SK-N-SH treated with all-trans-retinoic acid at 6 μM for 48 hours (cell line): ENCODE results near the gene TOP2B.

Source experiments
- ATAC-seq: fragments of 200-7000 bp; cut with Tn5 transposase; 3 replicates; pipeline ENCODE4 v1.9.1; 2020; ENCODE audit warnings: mild to moderate bottlenecking, moderate library complexity
- ARNTL ChIP-seq: fragments of 450-650 bp; formaldehyde crosslinking; IDR thresholded peaks from 2 replicates; pipeline ENCODE4 v1.5.0; 2020; ENCODE audit warnings: low read depth, mild to moderate bottlenecking, moderate library complexity, borderline replicate concordance
- BACH2 ChIP-seq: fragments of 250-450 bp; sonication (Bioruptor Pico); IDR thresholded peaks from 2 replicates; pipeline ENCODE4 v1.9.0; 2021; ENCODE audit warnings: mild to moderate bottlenecking, borderline replicate concordance
- CREB5 ChIP-seq: fragments of 250-450 bp; sonication (Bioruptor Pico); IDR thresholded peaks from 2 replicates; pipeline ENCODE4 v1.5.1; 2020; ENCODE audit warnings: low read depth, mild to moderate bottlenecking, moderate library complexity
- CSDC2 ChIP-seq: fragments of 250-450 bp; sonication (Bioruptor Pico); IDR thresholded peaks from 2 replicates; pipeline ENCODE4 v1.5.0; 2020; ENCODE audit warnings: mild to moderate bottlenecking, moderate library complexity
- CSRNP3 ChIP-seq: fragments of 250-450 bp; sonication (Bioruptor Pico); IDR thresholded peaks from 2 replicates; pipeline ENCODE4 v1.5.1; 2021; ENCODE audit warnings: mild to moderate bottlenecking, moderate library complexity
- ESRRG ChIP-seq: fragments of 250-450 bp; sonication (Bioruptor Pico); IDR thresholded peaks from 2 replicates; pipeline ENCODE4 v1.6.1; 2021; ENCODE audit warnings: mild to moderate bottlenecking
- GLIS3 ChIP-seq: fragments of 250-450 bp; sonication (Bioruptor Pico); IDR thresholded peaks from 2 replicates; pipeline ENCODE4 v1.5.0; 2020; ENCODE audit warnings: mild to moderate bottlenecking, moderate library complexity
- ISL1 ChIP-seq: fragments of 250-450 bp; sonication (Bioruptor Pico); IDR thresholded peaks from 2 replicates; pipeline ENCODE4 v2.1.2; 2022; ENCODE audit warnings: mild to moderate bottlenecking, moderate library complexity
- OSR1 ChIP-seq: fragments of 250-450 bp; sonication (Bioruptor Pico); IDR thresholded peaks from 2 replicates; pipeline ENCODE4 v1.8.0; 2022; ENCODE audit warnings: moderate library complexity, mild to moderate bottlenecking, inconsistent platforms
- PATZ1 ChIP-seq: fragments of 250-450 bp; sonication (Bioruptor Pico); IDR thresholded peaks from 2 replicates; pipeline ENCODE4 v1.8.0; 2020; ENCODE audit warnings: mild to moderate bottlenecking, moderate library complexity, borderline replicate concordance
- POU6F1 ChIP-seq: fragments of 250-450 bp; sonication (Bioruptor Pico); IDR thresholded peaks from 2 replicates; pipeline ENCODE4 v1.8.0; 2021; ENCODE audit warnings: low read depth, mild to moderate bottlenecking, moderate library complexity, borderline replicate concordance
- PPARA ChIP-seq: fragments of 250-450 bp; sonication (Bioruptor Pico); IDR thresholded peaks from 2 replicates; pipeline ENCODE4 v1.5.0; 2020; ENCODE audit warnings: mild to moderate bottlenecking, borderline replicate concordance
- SNAI2 ChIP-seq: fragments of 250-450 bp; sonication (Bioruptor Pico); IDR thresholded peaks from 2 replicates; pipeline ENCODE4 v1.5.0; 2020; ENCODE audit warnings: mild to moderate bottlenecking, moderate library complexity
- TCF4 ChIP-seq: fragments of 250-450 bp; sonication (Bioruptor Pico); IDR thresholded peaks from 2 replicates; pipeline ENCODE4 v1.8.0; 2021; ENCODE audit warnings: mild to moderate bottlenecking, moderate library complexity, borderline replicate concordance
- TOX ChIP-seq: fragments of 250-450 bp; sonication (Bioruptor Pico); IDR thresholded peaks from 2 replicates; pipeline ENCODE4 v1.8.0; 2021; ENCODE audit warnings: mild to moderate bottlenecking, moderate library complexity, borderline replicate concordance
- TSHZ2 ChIP-seq: fragments of 250-450 bp; sonication (Bioruptor Pico); IDR thresholded peaks from 2 replicates; pipeline ENCODE4 v1.5.0; 2020; ENCODE audit warnings: mild to moderate bottlenecking, moderate library complexity
- ZC3H10 ChIP-seq: fragments of 250-450 bp; sonication (Bioruptor Pico); IDR thresholded peaks from 2 replicates; pipeline ENCODE4 v1.5.1; 2021; ENCODE audit warnings: mild to moderate bottlenecking, moderate library complexity
- ZFP3 ChIP-seq: fragments of 250-450 bp; sonication (Bioruptor Pico); IDR thresholded peaks from 2 replicates; pipeline ENCODE4 v1.5.0; 2020; ENCODE audit warnings: mild to moderate bottlenecking, moderate library complexity
- ZFP30 ChIP-seq: fragments of 450-650 bp; formaldehyde crosslinking; IDR thresholded peaks from 2 replicates; pipeline ENCODE4 v1.5.0; 2022; ENCODE audit warnings: mild to moderate bottlenecking, moderate library complexity
- ZNF565 ChIP-seq: fragments of 450-650 bp; formaldehyde crosslinking; conservative IDR thresholded peaks from 2 replicates; pipeline ENCODE4 v1.5.0; 2020; ENCODE audit warnings: low read depth, mild to moderate bottlenecking, moderate library complexity
- ZNF70 ChIP-seq: fragments of 450-650 bp; formaldehyde crosslinking; IDR thresholded peaks from 2 replicates; pipeline ENCODE4 v1.5.0; 2020; ENCODE audit warnings: mild to moderate bottlenecking, moderate library complexity
- ZNF8 ChIP-seq: fragments of 450-650 bp; formaldehyde crosslinking; IDR thresholded peaks from 2 replicates; pipeline ENCODE4 v1.5.0; 2020; ENCODE audit warnings: mild to moderate bottlenecking, moderate library complexity

Gene TOP2B

GRCh38 chr3:25558796-25559195 is 105.9 kb downstream of the TOP2B start (continued):
- TF ChIP-seq POU6F1 (CRISPR knock-in tag): no peak
- TF ChIP-seq TCF4 (CRISPR knock-in tag): no peak
- TF ChIP-seq ZFP3 (CRISPR knock-in tag): no peak

GRCh38 chr3:25558121-25558520 is 106.6 kb downstream of the TOP2B start:
- TF ChIP-seq GLIS3 (CRISPR knock-in tag) (no peak), ZNF8 (no peak)
- no peak for ATAC-seq

GRCh38 chr3:25557694-25558093 is 107.0 kb downstream of the TOP2B start:
- no peak for TF ChIP-seq ZNF8
- no peak for TF ChIP-seq CREB5
- TF ChIP-seq CSRNP3 (CRISPR knock-in tag): no peak
- no peak for TF ChIP-seq TOX (CRISPR knock-in tag)
- TF ChIP-seq PPARA (CRISPR knock-in tag): no peak
- no peak for TF ChIP-seq PATZ1
- no peak for TF ChIP-seq ZNF70 (CRISPR knock-in tag)
- no peak for TF ChIP-seq SNAI2 (CRISPR knock-in tag)
- TF ChIP-seq TCF4 (CRISPR knock-in tag): no peak
- TF ChIP-seq ZC3H10: no peak
- no peak for TF ChIP-seq BACH2 (CRISPR knock-in tag)
- no peak for TF ChIP-seq ZNF565
- TF ChIP-seq ESRRG (CRISPR knock-in tag): no peak
- no peak for TF ChIP-seq ARNTL (CRISPR knock-in tag)
- TF ChIP-seq POU6F1 (CRISPR knock-in tag): no peak
- no peak for TF ChIP-seq CSDC2 (CRISPR knock-in tag)
- ATAC-seq: no peak

- TF ChIP-seq ISL1 (CRISPR knock-in tag) (no peak), ZNF565 (no peak), TOX (CRISPR knock-in tag) (no peak), ARNTL (CRISPR knock-in tag) (no peak), BACH2 (CRISPR knock-in tag) (no peak), TSHZ2 (CRISPR knock-in tag) (no peak), CSRNP3 (CRISPR knock-in tag) (no peak), ZFP30 (no peak), ZC3H10 (no peak), OSR1 (no peak), ZFP3 (CRISPR knock-in tag) (no peak), ZNF8 (no peak)
- ATAC-seq: no peak
Observed at GRCh38 chr3:25556447-25556846, 108.3 kb downstream of the TOP2B start.
